ENCODE measurements around the gene TFDP1.
"Not testable (repeated sequence)": the region's sequence is repeated elsewhere in the genome, so short reads cannot be mapped to it uniquely, and the experiment has no call there.

Gene TFDP1

GRCh38 chr13:113550453-113550852 lies 34.1 kb upstream of the TFDP1 start:
- DNase-seq (ENCODE audit: low read depth in 1 of 2, low spot score in 1 of 2) = no peak

GRCh38 chr13:113551081-113552000 lies 33.2 kb upstream of the TFDP1 start:
- no peak for DNase-seq (ENCODE audit: low read depth in 1 of 2, low spot score in 1 of 2)

GRCh38 chr13:113552079-113552478 lies 32.5 kb upstream of the TFDP1 start:
- no peak for DNase-seq (ENCODE audit: low read depth in 1 of 2, low spot score in 1 of 2)

DNA sequence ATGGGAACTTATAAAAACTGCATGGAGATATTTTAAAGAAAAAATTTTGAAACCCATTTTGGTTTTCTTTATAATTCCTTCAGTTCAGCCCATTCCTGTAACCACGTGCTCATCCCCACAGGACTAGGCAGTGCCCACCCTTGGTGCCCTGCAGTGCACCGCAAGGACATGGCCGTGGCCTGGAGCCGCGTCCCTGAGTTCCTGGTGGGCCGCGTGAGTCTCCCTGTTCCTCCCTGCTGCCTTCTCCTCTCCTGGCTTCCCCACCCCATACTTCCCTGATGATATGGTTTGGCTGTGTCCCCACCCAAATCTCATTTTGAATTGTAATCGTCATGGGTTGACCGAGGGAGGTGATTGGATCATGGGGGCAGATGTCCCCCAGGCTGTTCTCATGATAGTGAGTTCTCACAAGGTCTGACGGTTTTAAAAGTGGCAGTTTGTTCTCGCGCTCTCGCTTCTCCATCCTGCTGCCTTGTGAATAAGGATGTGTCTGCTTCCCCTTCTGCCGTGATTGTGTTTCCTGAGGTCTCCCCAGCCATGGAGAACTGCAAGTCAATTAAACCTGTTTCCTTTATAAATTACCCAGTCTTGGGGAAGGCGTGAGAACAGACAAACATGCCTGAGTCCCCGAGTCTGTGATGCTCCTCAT lies 31.6 kb upstream of the TFDP1 start:
- no peak for DNase-seq (ENCODE audit: low read depth in 1 of 2, low spot score in 1 of 2)

DNA sequence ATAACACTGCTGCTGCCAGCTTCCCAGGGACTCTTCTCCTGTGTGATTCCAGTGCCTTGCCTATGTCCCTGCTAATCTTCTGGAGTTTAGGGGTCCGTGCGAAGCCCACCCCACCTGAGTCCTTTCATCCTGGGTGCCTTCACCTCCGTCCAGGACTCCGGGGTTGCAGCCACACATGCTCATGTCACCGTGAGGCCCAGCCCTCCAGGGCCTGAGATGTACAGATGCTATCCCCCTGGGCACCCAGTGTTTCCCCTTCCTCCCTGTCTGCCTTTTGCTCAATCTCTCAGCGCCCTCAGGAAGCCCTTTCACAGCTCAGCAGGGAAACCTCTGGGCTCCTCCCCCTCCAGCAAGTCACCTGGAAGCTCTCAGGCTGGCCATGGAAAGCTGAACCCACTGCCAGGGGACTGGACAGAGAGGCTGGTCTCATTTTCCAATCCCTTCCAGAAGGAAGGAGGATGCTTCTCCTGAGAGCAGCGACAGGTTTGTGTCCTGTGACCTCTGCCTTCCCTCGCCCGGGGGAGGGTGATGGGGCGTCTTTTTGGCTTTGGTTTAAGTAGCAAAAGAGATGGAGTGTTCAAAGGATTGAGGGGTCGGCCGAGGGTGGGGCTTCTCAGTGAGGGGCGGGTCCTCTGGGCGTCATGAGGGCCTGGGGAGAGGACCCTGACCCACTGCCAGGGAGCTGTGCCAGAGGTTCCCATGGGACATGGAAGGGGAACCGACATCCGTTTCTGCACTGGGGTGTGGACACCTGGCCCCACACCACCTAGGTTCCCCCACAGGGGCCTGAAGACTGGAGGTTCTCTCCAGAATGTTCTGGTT lies 30.8 kb upstream of the TFDP1 start:
- DNase-seq (ENCODE audit: low read depth in 1 of 2, low spot score in 1 of 2) = no peak

GRCh38 chr13:113554333-113554700 lies 30.2 kb upstream of the TFDP1 start:
- DNase-seq (ENCODE audit: low read depth in 1 of 2, low spot score in 1 of 2) = no peak

- no peak for DNase-seq (ENCODE audit: low read depth in 1 of 2, low spot score in 1 of 2)
Measured at GRCh38 chr13:113555141-113555540, 29.4 kb upstream of the TFDP1 start.

DNA sequence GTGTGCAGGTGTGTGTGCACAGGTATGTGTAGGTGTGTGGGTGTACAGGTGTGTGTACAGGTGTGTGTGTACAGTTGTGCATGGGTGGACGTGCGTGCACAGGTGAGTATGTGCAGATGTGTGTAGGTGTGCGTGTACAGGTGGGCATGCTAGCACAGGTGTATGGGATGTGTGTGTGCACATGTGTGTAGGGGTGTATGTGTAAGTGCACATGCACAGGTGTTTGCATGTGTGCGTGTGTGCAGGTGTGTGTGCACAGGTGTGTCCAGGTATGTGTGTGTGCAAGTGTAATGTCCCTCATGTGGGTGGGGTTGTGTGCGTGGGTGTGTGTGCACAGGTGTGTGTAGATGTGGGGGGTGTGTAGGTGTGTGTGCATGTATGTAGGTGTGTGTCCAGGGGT lies 27.5 kb upstream of the TFDP1 start:
- no peak for DNase-seq (ENCODE audit: low read depth in 1 of 2, low spot score in 1 of 2)

GRCh38 chr13:113558461-113558860 lies 26.1 kb upstream of the TFDP1 start:
- DNase-seq (ENCODE audit: low read depth in 1 of 2, low spot score in 1 of 2) = no peak

DNA sequence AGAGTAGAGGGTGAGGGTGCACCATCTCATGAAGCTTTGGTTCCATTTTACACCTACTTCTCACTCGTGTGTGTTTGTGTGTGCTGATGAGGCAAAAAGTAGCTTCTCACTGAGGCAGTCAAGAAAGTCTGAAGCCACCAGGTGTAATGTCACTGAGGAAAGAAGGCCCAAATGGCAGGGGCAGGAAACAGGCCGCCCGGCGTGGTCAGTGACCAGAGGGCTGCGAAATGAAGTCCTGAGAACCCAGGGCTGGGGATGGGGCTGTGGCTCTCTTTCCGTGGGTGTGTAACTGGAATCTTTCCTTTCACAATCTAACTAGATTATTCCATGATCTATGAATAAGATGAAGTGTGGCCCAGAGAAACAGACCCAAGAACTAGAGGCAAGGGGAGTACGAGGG lies 25.5 kb upstream of the TFDP1 start:
- no peak for DNase-seq (ENCODE audit: low read depth in 1 of 2, low spot score in 1 of 2)

DNA sequence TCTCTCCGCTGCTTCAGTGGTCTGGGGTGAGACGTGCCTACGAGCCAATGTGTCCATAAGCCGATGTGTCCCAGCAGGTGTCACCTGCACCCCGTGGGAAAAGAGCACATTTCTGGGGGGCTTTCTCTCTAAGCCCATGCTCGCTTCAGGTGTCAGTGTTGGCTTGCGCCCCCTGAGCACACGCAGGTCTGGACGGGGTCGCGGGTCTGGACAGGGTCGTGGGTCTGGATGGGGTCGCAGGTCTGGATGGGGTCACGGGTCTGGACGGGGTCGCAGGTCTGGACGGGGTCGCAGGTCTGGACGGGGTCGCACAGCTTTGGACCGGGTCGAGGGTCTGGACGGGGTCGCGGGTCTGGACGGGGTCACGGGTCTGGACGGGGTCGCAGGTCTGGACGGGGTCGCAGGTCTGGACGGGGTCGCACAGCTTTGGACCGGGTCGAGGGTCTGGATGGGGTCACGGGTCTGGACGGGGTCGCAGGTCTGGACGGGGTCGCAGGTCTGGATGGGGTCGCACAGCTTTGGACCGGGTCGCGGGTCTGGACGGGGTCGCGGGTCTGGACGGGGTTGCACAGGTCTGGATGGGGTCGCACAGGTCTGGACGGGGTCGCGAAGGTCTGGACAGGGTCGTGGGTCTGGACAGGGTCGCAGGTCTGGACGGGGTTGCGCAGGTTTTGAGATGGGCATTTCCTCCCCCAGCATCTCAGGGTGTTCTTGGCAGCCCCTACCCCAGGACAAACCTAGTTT lies 24.5 kb upstream of the TFDP1 start:
- no peak for DNase-seq (ENCODE audit: low read depth in 1 of 2, low spot score in 1 of 2)

- no peak for DNase-seq (ENCODE audit: low read depth in 1 of 2, low spot score in 1 of 2)
Measured at GRCh38 chr13:113560645-113561416, 23.7 kb upstream of the TFDP1 start.

- DNase-seq (ENCODE audit: low read depth in 1 of 2, low spot score in 1 of 2) = no peak
Measured at GRCh38 chr13:113561417-113562084, 23.0 kb upstream of the TFDP1 start.

DNA sequence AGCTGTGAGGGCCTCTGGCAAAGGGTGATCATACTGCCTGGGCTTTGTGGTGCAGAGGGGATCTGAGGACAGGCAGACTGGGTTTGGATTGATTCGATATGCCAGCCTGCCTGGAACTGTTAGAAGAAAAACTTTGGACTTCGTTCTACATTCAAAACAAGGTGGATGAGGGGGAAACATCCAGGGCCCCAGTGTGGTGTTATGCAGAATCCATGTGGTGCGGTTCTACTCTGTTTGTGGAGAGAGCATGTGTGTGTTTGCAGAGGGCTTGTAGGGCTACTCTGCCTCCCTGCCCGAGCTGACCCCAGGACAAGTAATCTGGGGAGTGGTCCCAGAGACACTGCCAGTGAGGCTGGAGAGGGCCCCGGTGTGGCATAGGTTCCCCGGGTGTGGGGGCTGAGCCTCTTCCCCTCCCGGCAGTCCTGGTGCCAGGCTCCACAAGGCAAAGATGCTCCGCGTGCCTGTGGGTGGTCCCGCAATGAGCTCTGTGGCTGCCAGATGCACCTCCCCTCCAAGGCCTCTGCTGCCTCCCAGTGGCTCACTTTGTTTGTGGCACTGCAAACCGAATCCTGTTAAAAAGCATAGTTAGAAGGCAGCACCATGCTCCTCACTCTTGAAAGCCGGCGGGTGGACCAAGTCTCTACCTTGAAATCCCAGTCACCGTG lies 22.3 kb upstream of the TFDP1 start:
- peak in 1 of 2 donors; percentile 18 for DNase-seq (ENCODE audit: low read depth in 1 of 2, low spot score in 1 of 2)

GRCh38 chr13:113562844-113563243 lies 21.7 kb upstream of the TFDP1 start:
- DNase-seq (ENCODE audit: low read depth in 1 of 2, low spot score in 1 of 2) = no peak

DNA sequence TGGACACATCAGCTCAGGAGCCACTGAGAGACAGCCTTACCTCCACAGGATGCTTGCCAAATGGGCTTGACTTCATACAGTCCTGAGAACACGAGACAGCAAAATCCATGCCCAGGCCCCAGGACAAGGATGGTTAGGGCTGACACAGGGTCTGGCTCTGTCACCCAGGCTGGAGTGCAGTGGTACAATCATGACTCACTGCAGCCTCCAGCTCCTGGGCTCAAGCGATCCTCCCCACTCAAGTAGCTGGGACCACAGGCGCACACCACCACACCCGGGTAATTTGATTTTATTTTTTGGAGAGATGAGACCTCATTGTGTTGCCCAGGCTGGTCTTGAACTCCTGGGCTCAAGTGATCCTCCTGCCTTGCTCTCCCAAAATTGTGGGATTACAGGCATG lies 21.0 kb upstream of the TFDP1 start:
- DNase-seq (ENCODE audit: low read depth in 1 of 2, low spot score in 1 of 2) = not testable (repeated sequence)

GRCh38 chr13:113564331-113565023 lies 20.1 kb upstream of the TFDP1 start:
- DNase-seq (ENCODE audit: low read depth in 1 of 2, low spot score in 1 of 2) = no peak

GRCh38 chr13:113565526-113566226 lies 18.9 kb upstream of the TFDP1 start:
- DNase-seq (ENCODE audit: low read depth in 1 of 2, low spot score in 1 of 2) = no peak

Measured in stimulated activated CD4-positive, alpha-beta T cell treated with anti-CD3 and anti-CD28 coated beads, Interleukin-15, amount 100 ng/mL, for 1 hour (primary cell).